8988T (cell line): Measurements from ENCODE around the gene TEX36.
"Not testable (repeated sequence)": the region's sequence is repeated elsewhere in the genome, so short reads cannot be mapped to it uniquely, and the experiment has no call there.

Experiments used
- DNase-seq: peaks from one replicate; pipeline ENCODE4 v3.0.0; 2011

The TEX36 gene

DNA sequence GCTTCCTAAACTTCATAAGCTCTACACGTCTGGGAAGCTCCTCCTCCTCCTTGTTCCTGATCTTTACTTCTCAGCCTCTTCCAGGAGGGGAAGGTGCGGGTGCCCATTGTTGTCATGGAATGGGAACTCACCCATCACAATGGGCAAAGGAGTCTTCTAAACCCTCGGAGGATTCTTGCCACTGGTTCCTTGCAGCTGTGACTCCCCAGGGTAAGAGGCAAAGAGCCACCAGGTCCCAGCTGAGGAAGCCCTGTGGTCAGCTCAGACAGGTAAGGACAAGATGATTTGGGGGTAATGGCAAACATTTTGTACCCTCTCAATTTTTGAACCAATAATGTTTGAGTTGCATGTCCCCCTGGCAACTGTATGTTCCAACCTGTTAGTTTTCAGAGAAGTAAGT is at the start of gene TEX36:
Gene TEX36 (minus strand): TSS at position 101 of the 400 bp plus-strand sequence. CDS start 174 bp downstream, outside the sequence.
- no peak for DNase-seq

GRCh38 chr10:125727436-125727835 is 44.5 kb upstream of the TEX36 start:
- DNase-seq: no peak

- no peak for DNase-seq
Measured at GRCh38 chr10:125726914-125727313, 44.0 kb upstream of the TEX36 start.

- DNase-seq: no peak
Measured at GRCh38 chr10:125722811-125723210, 39.8 kb upstream of the TEX36 start.

GRCh38 chr10:125721035-125721434 is 38.1 kb upstream of the TEX36 start:
- no peak for DNase-seq

- DNase-seq: no peak
Measured at GRCh38 chr10:125720002-125720382, 37.0 kb upstream of the TEX36 start.

DNA sequence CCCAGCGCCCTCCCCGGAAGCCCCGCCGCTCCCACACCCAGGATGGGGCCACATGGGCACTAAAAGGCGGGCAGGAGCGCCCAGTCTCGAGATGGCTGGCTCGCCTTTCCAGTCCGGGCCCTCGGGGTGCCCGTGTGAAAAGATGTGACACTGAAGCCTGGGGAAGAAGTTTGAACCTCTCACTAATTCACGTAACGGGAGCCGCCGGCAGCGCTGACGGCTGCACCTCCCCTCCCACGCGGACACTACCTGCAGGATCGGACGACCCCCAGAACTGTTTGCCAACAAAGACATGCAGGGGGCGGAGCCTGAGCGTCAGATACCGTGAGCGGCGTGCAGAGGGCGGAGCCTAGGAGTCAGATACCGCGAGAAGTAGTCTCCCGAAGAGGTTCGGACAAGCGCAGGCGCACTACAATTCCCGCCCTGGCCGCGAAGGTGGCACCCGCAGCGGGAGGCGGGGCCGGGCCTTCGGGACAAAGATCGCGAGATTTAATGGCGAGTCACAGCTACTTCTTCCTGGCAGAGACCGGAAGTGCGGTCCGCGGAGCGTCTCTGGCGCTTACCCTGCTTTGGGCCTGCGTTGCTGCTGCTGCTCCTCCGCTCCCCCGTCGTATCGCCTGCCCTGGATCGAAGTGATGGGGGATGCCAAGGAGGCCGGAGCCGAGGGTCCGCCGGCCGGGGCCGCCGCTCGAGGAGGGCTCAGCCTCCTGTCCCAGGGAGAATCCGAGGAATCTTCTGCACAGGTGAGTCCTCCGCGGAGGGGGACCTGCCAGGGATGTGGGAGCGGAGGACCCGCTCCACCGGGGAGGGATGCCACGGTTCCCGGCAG is 36.4 kb upstream of the TEX36 start, which contains the start of gene EDRF1:
Gene EDRF1 (plus strand): TSS at position 537 of the 829 bp plus-strand sequence. CDS start 99 bp downstream, at position 636.
- peak; percentile 60 for DNase-seq

- not testable (repeated sequence) for DNase-seq
Measured at GRCh38 chr10:125714728-125715127, 31.8 kb upstream of the TEX36 start.

DNA sequence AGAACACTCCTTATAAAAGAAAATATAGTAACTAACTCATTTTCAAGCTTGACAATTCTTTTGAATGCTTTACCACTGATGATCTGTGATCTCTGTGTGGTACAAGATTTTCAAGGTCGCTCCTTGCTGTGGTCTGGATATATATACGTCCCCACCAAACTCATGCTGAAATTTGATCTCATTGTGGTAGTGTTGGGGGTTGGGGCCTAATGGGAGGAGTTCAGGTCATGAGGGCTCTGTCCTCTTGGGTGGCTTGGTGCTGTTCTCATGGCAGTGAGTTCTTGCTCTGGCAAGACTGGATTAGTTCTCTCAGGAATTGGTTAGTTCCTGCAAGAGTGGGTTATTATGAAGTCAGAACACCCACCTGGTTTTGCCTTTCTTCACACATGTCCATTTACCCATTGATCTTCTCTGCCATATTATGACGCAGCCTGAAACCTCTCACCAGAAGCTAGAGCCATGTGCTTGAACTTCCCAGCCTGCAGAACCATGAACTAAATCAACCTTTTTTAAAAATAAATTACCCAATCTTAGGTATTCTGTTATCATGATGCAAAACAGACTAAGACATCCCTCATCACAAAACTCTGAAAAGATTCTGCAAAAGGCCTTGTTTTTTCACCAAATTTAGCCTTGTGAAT is 28.3 kb upstream of the TEX36 start:
- no peak for DNase-seq

DNA sequence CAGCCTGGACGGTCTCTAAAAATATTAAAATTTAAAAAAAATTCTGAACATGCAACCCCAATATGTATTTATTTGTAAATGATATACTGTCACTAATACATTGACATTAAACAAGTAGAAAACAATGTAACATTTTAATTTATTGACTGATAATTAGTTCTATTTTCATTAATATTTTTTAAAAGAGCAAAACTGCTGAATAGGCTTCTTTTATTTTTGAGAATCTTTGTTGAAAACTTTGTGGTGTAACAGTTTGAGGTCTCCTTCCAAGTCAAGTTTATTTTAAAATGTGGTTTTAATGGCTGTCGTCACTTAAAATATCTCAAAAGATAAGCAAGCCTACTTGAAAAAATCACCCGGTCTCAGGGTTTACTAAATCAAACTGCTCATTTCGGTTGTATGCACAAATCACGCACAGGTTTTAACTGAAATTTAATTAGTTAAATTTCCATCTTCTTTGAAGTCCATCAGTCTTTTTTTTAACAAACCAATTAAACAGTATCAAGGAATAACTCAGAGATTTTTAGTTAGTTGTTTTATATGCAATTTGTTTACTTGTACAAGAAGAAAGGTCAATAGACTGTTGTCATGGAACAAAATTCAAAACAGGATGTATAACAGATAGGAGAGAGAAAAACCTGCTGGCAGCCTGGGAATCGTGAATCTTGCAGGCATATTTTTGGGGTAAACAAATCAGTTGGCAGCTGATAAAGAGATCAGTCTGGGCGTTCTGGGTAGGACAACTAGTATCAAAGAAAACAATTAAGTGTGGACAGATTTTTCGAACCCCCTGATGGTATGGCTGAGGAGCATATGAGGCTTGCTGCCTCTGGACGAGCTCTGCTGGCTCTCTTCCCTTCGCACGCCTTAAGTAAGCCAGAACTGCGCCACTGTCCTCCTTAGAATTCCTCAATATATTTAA is 26.9 kb upstream of the TEX36 start:
- DNase-seq: no peak

- no peak for DNase-seq
Measured at GRCh38 chr10:125708971-125709503, 26.1 kb upstream of the TEX36 start.

DNA sequence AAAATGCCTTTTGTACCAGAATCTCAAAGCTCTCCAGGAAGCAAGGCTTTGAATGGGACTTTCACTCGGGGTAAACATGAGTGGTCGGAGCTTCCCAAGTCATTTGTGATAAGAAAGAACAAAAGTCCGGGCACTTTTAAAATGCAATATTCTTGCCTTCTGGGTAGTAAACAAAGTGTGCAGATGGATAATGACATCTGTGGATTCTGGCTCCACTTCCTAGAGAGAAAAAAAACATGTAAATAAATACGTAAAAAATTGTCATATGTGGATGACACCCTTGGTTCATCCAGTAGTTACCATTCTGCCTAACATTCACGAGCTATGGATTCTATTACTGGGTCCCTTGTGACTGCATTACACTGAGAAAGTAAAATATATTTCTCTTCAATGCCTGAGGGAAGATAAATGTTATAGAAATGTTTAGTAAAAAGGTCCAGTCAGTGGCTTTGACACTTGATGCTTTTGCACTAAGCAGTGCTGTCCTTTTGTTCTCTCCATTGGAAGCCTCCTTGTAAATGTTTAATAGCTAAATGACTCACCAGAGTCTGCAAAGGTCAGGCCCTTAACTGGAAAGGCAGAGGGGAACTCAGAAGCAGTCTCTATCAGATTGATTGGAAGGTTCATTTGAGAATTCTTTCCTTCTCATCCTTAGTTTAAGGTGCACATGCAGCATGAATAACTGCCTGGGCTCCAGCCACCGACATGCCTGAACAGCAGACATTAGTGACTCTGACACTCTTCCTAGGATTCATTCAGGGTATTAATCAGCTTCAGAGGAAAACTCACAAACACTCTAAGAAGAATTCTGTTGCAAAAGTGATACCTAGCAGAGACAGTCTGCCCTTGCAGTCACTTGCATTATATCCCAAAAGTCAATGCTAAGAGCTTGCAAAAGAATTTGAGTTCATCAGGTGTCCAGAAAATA is 24.8 kb upstream of the TEX36 start:
- no peak for DNase-seq

DNA sequence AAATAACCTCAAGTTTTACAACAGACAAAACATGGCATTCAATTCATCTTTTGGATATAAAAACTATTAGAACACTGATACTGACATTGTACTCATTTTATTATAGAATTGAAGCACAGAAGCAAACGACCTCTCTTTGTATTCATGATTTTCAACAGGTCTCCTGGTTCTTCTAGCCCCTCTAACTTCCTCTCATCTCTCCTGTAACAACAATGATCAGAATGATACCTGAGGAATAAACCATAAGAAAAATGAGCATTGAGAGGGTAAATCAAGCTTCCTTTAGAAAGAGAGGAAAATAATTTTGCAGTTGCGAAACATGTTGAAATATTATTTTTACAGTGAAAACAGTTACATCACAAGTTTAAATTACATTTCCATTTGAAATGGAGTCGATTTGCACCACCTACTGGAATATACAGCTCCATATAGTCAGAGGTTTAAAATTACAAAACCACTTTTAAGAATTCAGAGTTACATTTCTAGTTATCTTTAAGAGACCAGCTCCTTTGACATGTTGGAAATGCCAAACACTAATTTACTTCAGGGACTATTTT is 17.5 kb upstream of the TEX36 start:
- no peak for DNase-seq

- no peak for DNase-seq
Measured at GRCh38 chr10:125699562-125700143, 16.7 kb upstream of the TEX36 start.

DNA sequence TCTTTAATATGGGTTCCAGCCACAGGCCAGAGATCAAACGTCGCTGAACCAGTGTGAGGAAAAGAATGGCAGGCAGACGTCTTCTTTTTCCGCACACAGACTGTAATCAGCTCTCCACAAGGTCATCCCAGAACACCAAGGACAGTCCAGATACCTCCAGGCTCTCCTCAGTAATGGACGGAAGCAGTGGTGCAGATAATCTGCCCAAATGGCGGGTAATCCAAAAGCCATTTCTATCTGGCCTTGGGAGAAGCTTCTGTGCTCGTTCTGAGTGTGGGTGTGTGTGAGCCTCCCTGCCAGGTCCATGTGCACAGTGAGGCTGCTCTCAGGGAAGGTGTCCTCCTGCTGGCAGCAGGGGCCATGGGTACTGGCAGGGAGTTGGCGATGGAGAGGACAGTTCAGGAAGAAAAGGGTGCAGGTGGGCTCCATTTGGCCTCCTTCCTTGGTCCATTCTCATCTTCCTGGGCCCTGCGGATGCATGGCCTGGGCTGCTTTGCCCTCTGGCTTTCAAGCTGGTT is 15.6 kb upstream of the TEX36 start:
- DNase-seq: no peak

- not testable (repeated sequence) for DNase-seq
Measured at GRCh38 chr10:125696884-125697283, 13.9 kb upstream of the TEX36 start.

DNA sequence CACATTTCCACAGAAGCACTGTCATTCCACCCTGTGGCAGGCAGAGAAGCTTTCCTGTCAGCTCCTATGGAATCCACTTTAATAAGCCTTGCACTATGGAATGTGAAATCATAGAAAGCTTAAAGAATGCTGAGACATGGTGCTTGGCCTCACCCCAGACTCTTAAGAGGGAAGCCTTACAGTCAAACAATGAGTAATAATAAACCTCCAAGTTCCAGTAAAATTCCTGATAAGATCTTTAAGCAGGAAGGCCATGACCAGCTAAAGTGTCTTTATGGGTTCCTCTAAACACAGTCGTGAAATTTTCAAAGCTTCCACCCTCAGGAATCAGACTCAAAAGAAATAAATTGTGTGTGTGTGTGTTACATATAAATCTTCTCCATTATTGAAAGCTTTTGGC is 11.9 kb upstream of the TEX36 start:
- no peak for DNase-seq

- DNase-seq: no peak
Measured at GRCh38 chr10:125693524-125693847, 10.5 kb upstream of the TEX36 start.

DNA sequence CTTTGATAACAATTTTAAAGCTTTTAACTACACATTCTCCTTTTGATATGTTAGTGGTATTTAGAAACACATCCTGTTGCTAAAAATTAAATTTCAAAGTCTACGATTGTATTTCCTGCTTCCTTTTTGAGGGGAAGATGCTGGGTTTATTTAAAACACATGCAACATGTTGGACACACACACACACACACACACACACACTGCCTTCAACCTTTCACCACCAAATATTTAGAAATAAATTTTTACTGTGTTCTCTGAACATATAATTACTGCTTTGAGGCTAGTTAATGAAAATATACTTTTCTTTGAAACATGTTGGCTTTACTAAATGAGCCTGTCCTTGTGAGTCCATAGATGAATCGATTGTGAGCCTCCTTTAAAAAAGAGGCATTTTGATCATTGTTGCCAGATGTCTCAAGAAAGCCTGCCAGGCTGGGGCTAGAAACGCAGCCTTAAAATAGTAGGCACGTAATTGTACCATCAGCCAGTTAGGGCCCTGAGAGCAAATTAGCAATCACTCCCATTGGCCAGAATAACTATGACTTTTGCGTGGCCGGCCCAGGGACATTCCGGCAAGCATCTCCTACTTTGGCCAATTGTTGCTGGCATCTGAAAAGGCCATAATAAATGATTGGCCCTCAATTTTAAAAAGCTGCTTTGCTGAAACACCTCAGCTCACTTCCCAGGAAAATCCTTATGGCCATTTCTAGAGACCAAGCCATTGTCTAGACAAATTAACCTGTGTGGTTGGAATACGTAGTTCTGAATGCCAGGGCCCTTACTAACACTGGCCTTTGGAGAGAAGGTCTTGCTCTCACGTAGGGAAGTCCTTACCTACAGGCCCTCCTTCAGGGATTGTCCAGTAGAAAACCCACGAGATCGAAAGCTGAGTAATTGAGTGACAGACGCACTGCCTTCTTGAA is 9.9 kb upstream of the TEX36 start:
- no peak for DNase-seq

- no peak for DNase-seq
Measured at GRCh38 chr10:125692196-125692595, 9.2 kb upstream of the TEX36 start.
